HEK293T (cell line): Measurements from ENCODE around the gene MKNK1.

Experiments used
- ELF4 ChIP-seq: fragments of 450-650 bp; IDR thresholded peaks from 2 replicates; pipeline ENCODE4 v1.6.1; 2017; ENCODE audit warnings: antibody characterized with exemption
- FOXA1 ChIP-seq: fragments of 450-650 bp; IDR thresholded peaks from 2 replicates; pipeline ENCODE4 v1.6.1; 2016; ENCODE audit warnings: mild to moderate bottlenecking
- PKNOX1 ChIP-seq: fragments of 450-650 bp; IDR thresholded peaks from 2 replicates; pipeline ENCODE4 v1.6.1; 2016
- SUZ12 ChIP-seq: fragments of 450-650 bp; IDR thresholded peaks from 2 replicates; pipeline ENCODE4 v1.6.1; 2016; ENCODE audit warnings: mild to moderate bottlenecking

GRCh38 chr1:46613661-46614603 is 9.9 kb upstream of the MKNK1 start:
- no peak for TF ChIP-seq PKNOX1
- TF ChIP-seq ELF4: no peak
- TF ChIP-seq SUZ12: no peak
- no peak for TF ChIP-seq FOXA1
